Measurements from ENCODE around the gene PLAGL1. TPM values are rescaled to one million over a fixed set of nuclear protein-coding genes. Genes with fewer than 3 reads are reported as not detected.
"Not testable (repeated sequence)": the region's sequence is repeated elsewhere in the genome, so short reads cannot be mapped to it uniquely, and the experiment has no call there.

PLAGL1 gene
- total RNA-seq, 1 donor from 2014 or later = 127 TPM

DNA sequence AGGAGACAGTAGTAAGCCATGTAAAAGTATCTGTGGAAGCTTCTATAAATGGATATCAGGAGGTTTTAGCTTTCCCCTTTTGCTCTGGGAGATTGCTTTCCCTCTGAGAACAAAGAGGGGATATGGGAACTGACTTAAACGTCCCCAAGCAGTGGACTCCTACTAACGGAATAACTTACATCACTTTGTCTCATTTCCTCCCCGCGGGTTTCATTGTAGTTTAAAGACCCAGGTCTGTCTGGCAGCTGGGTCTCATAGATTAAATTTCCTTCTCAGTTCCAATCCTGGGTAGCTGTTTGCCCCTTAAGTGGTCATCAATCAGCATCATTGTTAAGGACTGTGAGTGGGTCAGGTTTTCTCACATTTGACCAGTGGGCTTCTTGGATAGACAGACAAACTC is 68.7 kb downstream of the PLAGL1 start:
- DNase-seq (ENCODE audit: low spot score) = peak; percentile 13

- DNase-seq (ENCODE audit: low spot score) = peak; percentile 69
Measured at GRCh38 chr6:143937668-143937970, 70.4 kb downstream of the PLAGL1 start.

GRCh38 chr6:143936778-143937667 is 71.0 kb downstream of the PLAGL1 start:
- no peak for DNase-seq (ENCODE audit: low spot score)

DNA sequence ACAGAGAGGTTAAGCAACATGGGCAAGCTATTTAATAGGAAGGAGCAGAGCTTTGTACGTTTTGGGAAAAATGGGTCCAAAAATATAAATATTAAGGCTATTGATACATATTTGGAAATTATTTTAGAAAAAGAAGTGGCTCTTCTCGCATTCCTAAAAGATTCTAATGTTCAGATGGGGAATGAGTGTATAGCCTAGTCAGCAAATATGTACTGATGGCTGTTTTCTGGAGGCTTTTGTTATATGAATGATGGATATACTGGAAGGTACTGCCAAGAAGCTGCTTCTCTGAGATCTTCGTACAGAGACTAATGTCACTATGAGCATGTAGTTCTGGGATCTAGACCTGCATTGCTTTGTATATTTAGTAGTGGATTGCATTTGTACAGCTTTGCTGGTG is 71.7 kb downstream of the PLAGL1 start:
- DNase-seq (ENCODE audit: low spot score) = no peak

DNA sequence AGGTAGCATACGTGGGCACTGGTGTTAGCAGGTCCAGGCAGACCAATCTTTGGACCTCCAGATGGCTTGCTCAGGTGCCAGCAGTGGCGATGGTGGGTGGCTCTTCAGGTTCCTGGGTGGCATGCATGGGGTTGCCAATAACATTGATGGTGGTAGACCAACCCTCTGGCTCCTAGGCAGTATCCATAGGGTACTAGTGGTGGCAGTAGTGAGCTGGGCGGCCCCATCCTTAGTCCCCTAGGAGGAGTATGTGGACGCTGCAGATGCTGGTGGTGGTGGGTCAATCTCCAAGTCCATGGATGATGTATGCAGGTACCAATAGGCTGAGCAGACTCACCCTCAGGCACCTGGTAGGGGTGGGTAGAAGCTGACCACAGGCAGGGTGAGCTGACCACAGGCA is 73.2 kb downstream of the PLAGL1 start:
- no peak for DNase-seq (ENCODE audit: low spot score)

DNA sequence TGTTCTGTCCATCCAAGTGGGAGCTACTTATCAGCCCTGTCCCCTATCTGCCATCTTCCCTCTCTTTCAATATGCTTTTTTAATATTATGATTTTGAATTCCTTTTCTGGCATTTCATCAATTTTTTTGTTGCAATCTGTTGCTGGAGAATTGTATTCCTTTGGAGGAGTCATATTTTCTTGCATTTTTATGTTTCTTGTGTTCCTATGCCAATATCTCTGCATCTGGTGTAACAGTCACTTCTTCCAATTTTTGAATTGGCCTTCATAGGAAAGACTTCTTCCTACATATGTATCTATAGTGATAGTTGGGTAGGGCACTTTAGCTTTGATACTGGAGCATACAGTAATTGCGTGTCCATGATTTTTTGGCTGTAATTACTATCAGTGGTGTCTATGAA is 73.7 kb downstream of the PLAGL1 start:
- no peak for DNase-seq (ENCODE audit: low spot score)

DNA sequence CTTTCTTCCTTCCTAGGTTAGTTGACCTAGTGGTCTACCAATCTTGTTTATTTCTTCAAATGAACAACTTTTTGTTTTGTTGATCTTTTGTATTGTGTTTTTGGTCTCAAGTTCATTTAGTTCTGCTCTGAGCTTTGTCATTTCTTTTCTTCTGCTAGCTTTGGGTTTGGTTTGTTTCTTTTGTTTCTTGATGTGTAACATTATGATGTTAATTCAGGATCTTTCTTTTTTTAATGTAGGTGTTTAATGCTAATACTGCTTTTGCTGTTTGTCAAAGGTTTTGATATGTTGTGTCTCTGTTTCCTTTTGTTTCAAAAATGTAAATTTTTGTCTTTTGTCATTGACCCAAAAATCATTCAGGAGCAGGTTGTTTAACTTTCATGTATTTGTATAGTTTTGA is 78.1 kb downstream of the PLAGL1 start:
- no peak for DNase-seq (ENCODE audit: low spot score)

GRCh38 chr6:143928853-143929252 is 79.2 kb downstream of the PLAGL1 start:
- DNase-seq (ENCODE audit: low spot score) = no peak

- DNase-seq (ENCODE audit: low spot score) = not testable (repeated sequence)
Measured at GRCh38 chr6:143917026-143917425, 91.0 kb downstream of the PLAGL1 start.

- DNase-seq (ENCODE audit: low spot score) = no peak
Measured at GRCh38 chr6:143912671-143913070, 95.4 kb downstream of the PLAGL1 start.

DNA sequence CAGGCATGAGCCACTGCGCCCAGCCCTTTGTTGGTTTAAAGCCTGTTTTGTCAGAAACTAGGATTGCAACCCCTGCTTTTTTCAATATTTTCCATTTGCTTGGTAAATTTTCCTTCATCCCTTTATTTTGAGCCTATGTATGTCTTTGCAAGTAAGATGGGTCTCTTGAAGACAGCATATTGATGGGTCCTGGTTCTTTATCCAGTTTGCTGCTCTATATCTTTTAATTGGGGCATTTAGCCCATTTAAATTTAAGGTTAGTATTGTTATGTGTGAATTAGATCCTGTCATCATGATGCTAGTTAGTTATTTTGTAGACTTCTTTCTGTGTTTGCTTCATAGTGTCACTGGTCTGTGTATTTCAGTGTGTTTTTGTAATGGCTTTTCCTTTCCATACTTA is 97.0 kb downstream of the PLAGL1 start:
- no peak for DNase-seq (ENCODE audit: low spot score)

DNA sequence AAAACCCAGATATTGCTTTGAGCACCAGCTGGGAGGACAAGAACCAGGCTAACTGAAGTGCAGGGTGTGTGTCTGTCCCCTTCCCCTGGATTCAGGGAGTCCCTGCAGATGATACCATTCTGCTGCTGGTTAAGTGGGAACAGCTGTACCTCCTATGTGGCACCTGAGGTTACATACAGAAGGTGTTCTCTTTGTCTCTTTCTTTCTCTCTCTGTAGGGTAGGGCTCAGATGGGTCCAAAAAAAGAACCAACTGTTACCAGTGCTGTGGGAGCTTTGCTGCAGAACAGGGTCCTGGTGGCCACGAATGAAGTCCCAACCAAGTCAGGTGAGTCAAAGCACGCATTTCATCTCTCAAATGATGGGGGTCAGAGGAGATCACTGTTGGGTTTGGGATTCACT is 105.2 kb downstream of the PLAGL1 start:
- DNase-seq (ENCODE audit: low spot score) = no peak

GRCh38 chr6:143901885-143902750 is 105.9 kb downstream of the PLAGL1 start:
- peak; percentile 95 for DNase-seq (ENCODE audit: low spot score)

GRCh38 chr6:143900358-143900757 is 107.7 kb downstream of the PLAGL1 start:
- DNase-seq (ENCODE audit: low spot score) = no peak

- no peak for DNase-seq (ENCODE audit: low spot score)
Measured at GRCh38 chr6:143896126-143896860, 111.8 kb downstream of the PLAGL1 start.

DNA sequence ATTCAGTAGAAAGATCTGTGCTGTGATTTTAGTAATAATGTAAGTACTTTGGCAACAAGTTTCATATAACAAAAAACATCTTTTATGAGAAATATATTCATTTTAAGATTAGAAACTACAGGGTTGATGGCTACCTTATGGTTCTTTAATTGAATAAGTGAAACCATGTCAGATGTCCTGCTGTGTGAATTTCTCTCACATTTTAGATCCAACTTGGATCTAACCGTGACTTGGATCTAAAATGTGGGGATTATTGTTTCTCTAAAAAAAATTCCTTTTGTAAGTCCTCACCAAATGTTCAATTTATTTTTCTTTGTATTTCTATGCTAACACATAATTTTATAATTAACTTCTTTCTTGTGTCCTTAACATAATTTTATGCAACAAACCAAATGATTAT is 113.4 kb downstream of the PLAGL1 start:
- DNase-seq (ENCODE audit: low spot score) = no peak

Other genes starting within 250 kb of the PLAGL1 start
- gene LTV1, start 164.9 kb downstream of the PLAGL1 start, total RNA-seq (ENCODE audit: insufficient read depth, low replicate concordance) = 28.4 TPM
- gene ZC2HC1B, start 143.8 kb downstream of the PLAGL1 start, total RNA-seq (ENCODE audit: insufficient read depth, low replicate concordance) = not detected
- 54.7 TPM for gene SF3B5, start 87.3 kb upstream of the PLAGL1 start, total RNA-seq (ENCODE audit: insufficient read depth, low replicate concordance)
- 17.8 TPM for gene STX11, start 142.3 kb upstream of the PLAGL1 start, total RNA-seq (ENCODE audit: insufficient read depth, low replicate concordance)